ENCODE measurements around the gene ADIPOR2.
A peak's percentile ranks its signal among the peaks of the same experiment; 100 is the strongest.

Gene ADIPOR2

DNA sequence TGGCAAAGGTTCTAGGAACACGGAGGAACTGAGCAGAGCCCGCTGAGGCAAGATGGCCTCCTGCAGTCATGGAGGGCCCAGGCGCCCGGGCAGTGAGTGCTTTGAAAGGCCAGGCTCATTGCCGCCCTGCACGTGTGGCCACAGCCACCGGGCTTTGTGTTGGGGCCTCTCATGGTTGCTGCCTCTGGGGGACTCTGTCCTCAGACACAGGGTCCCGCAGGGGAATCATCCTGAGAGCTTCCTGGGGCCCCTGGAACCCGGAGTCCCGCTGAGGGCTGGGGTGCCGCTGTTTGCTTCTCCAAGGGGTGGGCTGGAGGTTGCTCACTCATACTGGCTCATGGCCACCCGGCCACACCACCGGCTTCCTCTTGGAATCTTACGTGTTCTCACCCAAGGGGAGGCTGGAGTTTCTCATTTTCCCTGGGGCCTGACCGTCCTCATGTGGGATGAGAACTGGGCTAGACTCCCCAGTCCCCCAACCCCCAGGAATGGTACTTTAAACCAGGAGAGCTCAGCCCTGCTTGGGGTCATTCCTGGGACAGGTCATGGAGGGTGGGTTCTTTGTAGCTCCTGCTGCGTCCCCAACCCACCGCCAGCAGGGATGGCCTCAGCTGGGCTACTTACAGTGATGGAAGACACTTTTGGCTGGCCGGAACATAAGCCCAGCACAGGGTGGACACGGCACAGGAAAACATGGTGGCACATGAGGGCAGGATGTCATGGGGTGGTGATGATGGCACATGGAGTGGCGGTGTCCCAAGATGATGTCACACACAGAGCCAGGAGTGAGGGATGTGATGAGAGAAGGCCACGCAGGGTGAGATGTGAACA lies 108.4 kb downstream of the ADIPOR2 start:
- no peak for DNase-seq (ENCODE audit: low spot score)

GRCh38 chr12:1799882-1800400 lies 109.1 kb downstream of the ADIPOR2 start:
- DNase-seq (ENCODE audit: low spot score) = no peak

GRCh38 chr12:1800401-1801302 lies 109.8 kb downstream of the ADIPOR2 start:
- peak; percentile 56 for DNase-seq (ENCODE audit: low spot score)

DNA sequence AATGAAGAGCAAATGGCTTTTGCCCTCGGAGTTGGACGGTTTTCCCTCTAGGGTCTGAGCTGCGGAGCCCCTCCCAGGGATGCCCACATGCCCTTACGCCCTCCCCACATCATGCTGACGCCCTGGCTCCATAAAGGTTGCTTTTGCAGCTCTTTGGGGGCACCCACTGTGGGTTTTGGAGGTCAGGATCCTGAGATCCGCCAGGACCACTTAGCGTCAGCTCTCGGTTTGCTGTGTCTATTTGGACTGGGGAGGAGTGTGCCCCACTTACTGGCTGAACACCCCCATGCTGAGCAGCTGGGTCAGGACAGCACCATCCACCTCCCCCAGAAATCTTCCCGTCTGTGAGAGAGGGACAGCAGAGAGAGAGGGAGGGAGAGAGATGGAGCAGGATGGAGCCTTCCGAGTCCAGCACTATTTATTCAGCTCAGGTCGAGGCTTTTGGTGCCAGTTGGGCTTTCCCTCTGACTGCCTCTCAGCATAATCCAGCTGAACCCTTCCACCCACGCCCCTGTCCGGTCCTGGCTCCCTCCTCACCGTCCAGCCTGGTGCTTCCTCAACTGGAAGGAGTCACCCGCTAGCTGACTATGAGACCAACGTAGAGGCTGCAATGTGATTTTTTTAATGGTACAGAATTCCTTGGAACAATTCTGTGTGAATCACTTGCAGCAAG lies 110.6 kb downstream of the ADIPOR2 start:
- DNase-seq (ENCODE audit: low spot score) = no peak

DNA sequence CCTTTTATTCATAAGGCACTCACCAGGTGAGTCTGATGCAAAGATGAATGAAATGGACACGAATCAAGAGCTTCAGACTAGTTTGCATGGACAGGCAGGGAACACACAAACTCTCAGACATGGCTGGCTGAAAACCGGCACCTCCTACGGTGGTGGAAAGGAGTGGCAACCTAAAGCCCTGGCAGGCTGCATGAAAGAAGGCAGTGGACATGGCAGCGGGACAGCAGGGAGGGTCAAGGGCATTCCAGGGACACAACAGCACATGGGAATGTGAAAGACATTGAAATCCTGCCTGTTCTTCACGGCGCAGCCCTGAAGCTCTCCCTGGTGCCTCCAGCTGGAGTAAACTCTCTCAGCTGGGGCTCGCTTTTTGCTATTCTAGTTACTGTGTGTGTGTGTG lies 112.9 kb downstream of the ADIPOR2 start:
- DNase-seq (ENCODE audit: low spot score) = no peak

DNA sequence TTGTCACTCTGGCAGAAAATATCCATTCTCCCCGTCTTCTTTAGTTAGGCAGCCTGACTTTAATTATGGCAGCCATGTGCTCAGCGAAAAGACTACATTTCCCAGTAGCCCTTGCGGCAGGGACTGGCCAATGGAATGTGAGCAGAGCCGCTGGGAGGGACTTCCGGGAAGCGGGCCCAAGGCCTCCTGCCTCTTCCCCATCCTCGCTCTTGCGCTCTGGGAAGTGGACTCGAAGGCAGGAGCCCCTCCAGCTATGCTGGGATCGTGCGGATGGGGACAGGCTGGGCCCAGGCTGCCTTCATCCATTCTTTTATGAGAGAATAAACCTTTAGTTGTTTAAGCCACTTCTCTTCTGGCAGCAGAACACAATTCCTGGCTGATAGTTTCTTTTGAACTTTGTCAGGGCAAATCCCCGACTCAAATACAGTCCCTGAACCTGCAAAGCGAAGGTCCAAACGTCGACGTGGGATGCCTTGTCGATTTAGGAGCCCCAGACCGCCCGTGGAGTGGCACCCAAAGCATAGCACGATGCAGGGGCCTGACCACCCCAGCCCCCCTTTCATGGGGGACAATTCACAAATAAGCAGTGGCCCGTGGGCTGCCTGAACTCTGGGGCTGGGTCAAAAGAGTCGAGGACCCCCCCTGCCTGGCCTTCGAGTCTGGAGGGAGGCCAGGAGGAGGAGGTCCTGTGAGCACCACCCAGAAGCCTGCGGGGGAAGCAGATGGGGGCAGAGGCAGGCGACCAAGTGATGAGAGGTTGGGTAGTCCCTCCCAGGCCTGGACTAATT lies 113.9 kb downstream of the ADIPOR2 start:
- DNase-seq (ENCODE audit: low spot score) = peak; percentile 95

DNA sequence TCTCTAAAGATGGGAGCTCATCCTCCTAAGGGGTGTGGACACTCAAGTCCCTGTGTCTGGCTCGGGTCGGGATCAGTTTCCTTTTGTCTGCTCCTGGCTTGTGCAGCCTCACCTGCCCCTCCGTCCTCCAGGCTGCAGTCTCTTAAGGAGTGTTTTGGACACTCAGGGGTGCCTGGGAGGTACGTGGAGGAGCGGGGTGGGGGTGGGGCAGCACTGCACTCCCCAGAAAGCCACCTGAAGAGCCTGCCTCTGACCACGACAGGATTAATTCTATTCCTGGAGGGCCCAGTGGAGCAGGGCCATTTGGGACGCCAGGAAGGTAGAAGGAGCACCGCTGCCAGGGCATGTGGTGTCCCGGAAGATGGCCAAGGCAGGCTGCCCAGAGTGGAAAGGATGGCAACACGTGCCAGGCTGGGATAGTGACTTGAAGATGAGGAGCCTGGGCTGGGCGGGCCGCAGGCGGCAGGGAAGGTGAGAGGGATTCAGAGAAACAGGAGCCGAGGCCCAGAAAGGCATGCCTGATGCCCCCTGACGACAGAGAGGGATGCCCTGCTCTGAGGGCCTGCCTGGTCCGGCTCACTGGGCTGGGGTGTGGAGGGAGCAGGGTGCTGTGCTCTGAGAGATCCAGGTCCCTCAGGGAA lies 114.7 kb downstream of the ADIPOR2 start:
- no peak for DNase-seq (ENCODE audit: low spot score)

GRCh38 chr12:1806301-1807086 lies 115.6 kb downstream of the ADIPOR2 start:
- DNase-seq (ENCODE audit: low spot score) = peak; percentile 63

GRCh38 chr12:1807087-1807860 lies 116.4 kb downstream of the ADIPOR2 start:
- no peak for DNase-seq (ENCODE audit: low spot score)

GRCh38 chr12:1808036-1808797 lies 117.3 kb downstream of the ADIPOR2 start:
- no peak for DNase-seq (ENCODE audit: low spot score)

DNA sequence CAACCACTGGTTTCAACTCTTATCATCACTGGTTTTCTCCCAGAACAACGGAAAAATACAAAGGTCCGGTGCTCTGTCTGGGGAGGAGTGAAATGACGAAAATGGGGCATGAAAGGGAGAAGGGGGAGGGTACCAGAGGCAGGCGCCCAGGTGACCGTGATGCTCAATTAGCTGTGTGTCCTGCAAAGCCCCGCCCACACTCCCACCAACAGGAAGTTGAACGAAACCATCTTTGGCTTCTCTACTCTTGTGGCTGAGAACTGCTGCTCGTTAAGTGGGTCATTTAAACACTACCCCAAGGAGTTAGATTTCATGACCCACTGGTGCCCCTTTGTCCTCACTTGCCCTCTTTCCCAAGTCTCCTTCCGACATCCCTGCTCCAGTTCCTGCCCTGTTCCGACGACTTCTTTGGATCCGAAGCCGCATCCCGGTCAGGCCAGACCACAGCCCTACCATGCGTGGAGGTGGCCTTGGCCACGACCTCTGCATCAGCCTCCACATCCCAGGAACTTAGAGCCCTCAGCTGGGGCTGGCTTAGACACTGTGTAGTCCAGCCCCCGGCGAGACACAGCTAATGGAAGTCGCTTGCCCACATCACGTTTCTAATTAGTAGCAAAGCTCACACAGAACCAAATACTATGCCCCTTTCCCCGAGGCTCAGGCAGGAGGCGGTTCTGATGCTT lies 118.1 kb downstream of the ADIPOR2 start:
- DNase-seq (ENCODE audit: low spot score) = no peak

GRCh38 chr12:1809591-1810190 lies 118.8 kb downstream of the ADIPOR2 start:
- DNase-seq (ENCODE audit: low spot score) = no peak

DNA sequence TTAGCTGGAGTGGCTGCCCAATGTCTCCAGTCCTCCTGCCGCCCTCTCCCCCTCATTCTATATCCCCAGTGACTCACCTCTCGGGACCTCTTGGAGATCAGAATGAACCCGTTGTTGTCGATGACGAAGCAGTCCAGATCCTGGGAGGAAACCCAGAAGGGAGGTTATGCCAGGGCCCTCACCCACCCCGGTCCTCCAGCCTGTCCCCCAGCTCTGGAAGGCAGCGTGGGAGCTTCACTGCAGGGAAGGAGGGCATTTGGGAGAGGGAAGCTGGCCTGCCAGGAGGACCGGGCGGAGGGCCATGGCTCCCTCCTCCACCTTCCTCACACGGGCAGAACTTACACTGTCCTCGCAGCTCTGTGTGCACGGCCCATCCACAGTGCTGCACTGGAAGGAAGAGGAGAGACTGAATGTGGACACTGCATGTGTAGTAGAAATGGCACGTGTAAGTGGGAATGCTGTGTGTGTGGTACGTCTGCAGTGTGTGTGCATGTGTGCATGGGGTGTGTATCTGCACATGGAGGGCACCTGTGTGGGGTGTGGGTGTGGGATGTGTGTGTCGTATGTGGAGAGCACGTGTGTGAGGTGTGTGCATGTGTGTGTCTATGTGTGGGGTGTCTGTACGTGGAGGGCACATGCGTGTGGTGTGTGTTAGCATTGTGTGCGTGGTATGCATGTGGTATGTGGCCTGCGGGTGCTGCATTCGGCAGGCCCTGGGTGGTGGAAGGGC lies 119.5 kb downstream of the ADIPOR2 start:
- no peak for DNase-seq (ENCODE audit: low spot score)

DNA sequence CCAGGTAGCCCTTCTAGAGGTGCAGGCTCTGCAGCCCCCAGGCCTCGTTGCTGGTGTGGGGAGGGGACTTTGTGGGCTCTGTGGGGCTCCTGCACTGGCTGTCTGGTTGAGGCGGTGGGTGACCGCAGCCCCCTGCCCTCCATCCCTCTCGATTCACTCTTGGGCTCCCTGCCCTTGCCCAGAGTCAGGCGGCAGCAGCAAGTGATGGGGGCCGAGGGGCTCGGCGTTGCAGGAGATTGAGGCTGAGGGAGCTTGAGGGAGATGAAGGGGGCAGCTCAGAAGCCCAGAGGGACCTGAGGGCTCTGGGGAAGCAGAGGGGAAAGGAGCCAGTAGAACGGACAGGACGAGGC lies 120.0 kb downstream of the ADIPOR2 start:
- no peak for DNase-seq (ENCODE audit: low spot score)

GRCh38 chr12:1811281-1811947 lies 120.5 kb downstream of the ADIPOR2 start:
- DNase-seq (ENCODE audit: low spot score) = no peak

DNA sequence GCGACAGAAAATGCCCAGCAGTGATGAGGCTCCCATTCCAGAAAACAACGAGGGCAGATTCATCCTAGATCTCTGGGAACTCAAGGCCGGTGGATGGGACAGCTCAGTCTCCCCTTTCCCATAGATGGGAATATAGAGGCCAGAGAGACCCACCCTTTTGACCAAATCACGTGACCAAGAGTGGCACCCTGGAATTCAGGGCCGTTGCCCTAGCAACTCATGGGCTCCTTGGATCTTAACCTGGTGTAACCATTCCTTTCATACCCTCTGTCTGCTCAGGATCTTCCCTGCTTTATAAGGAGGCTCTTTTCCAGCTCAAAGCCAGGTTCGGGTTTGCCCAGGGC lies 121.0 kb downstream of the ADIPOR2 start:
- DNase-seq (ENCODE audit: low spot score) = no peak

Data from AG08395 (cell line).